Measurements from ENCODE around the gene DGKI. TPM values are rescaled to one million over a fixed set of nuclear protein-coding genes. Genes with fewer than 3 reads are reported as not detected.
A peak's percentile ranks its signal among the peaks of the same experiment; 100 is the strongest.

DGKI gene
- total and polyA plus RNA-seq, 2 of the 4 experiments (the other 2 are of a cell fraction), result 3.9 to 15.8 TPM

DNA sequence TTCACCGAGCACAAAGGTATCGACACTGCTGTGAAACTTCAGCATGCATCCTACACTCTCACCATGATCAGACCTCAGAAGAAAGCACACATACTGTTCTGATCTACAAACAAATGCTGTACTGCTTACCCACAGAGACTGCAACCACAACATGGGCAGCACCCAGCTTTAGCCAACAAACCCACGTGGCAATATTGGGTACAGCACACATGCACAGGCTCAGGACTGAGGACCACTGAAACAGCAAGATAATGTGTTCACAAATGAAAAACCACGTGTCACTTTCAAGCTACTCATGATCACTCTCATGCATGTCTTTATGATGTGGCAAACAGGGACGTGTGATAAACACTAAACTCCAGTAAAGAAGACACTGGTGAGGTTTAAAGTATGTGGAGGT, 383.9 kb downstream of the DGKI start:
- Histone ChIP-seq H3K9ac (ENCODE audit: low read depth, low read length) (no peak overlapping the region), H3K18ac (ENCODE audit: low read depth, low read length) (peak overlapping the region; percentile 83; the same call in 1 of the 2 replicates), H2BK120ac (ENCODE audit: low read depth, low read length) (peak overlapping the region; percentile 78), H3K4me2 (ENCODE audit: low read depth, low read length) (no peak overlapping the region), H3K79me1 (ENCODE audit: low read depth in 1 of 2, low read length in 2 of 2) (no peaks in the 10 kb centered on the region), H3K56ac (ENCODE audit: extremely low read depth, insufficient read depth, low read length) (no peak overlapping the region), H4K91ac (ENCODE audit: insufficient read depth, low read depth, low read length) (peak overlapping the region; percentile 78), H3K4ac (ENCODE audit: low read depth, low read length) (peak overlapping the region; percentile 87), H3K27ac (ENCODE audit: insufficient read depth, low read length) (no peak overlapping the region), H2AK9ac (replicated peaks; ENCODE audit: low read depth, low read length, poor library complexity) (no peak overlapping the region), H3K4me1 (ENCODE audit: control insufficient read depth, insufficient read depth, low read length) (peaks cover 3% of the 10 kb centered on the region; the same call in 1 of the 2 replicates), H4K20me1 (ENCODE audit: insufficient read depth, low read length) (no peaks in the 10 kb centered on the region), H3K9me1 (ENCODE audit: insufficient read depth, low read length) (peaks cover 7% of the 10 kb centered on the region; the same call in 1 of the 2 replicates), H2BK15ac (ENCODE audit: low read depth, low read length) (peak overlapping the region; percentile 60), H3K4me3 (ENCODE audit: insufficient read depth, low read depth, low read length) (no peak overlapping the region), H3K23ac (ENCODE audit: low read depth, low read length) (peak overlapping the region; percentile 20; the same call in 1 of the 2 replicates), H3K9me3 (ENCODE audit: control insufficient read depth, insufficient read depth, low read length) (no peaks in the 10 kb centered on the region; the same call in 1 of the 2 replicates), H3K36me3 (ENCODE audit: control insufficient read depth, insufficient read depth, low read length) (no peaks in the 10 kb centered on the region; the same call in 1 of the 2 replicates), H3K27me3 (ENCODE audit: control insufficient read depth, insufficient read depth, low read length) (no peaks in the 10 kb centered on the region), H3K14ac (replicated peaks; ENCODE audit: low read depth, low read length) (peak overlapping the region; percentile 60), H4K5ac (ENCODE audit: low read depth, low read length) (peak overlapping the region; percentile 52), H2BK20ac (ENCODE audit: low read depth, low read length) (peak overlapping the region; percentile 91), H4K8ac (ENCODE audit: low read depth in 2 of 2, low read length in 2 of 2) (peak overlapping the region; percentile 30 to 75; a peak in 3 of 4 replicates), H2AFZ (replicated peaks; ENCODE audit: low read length, poor library complexity) (no peak overlapping the region), H2AK5ac (ENCODE audit: low read depth, low read length) (peak overlapping the region; percentile 91), H2BK5ac (ENCODE audit: low read depth, low read length, poor library complexity, severe bottlenecking) (peak overlapping the region; percentile 93)
- TF ChIP-seq RAD21 (IDR thresholded peaks at IDR 0.05; ENCODE audit: low read length) (no peak), BHLHE40 (IDR thresholded peaks at IDR 0.05; ENCODE audit: low read depth, low read length) (no peak), FOS (IDR thresholded peaks at IDR 0.05; ENCODE audit: low read depth, low read length) (no peak), CTCF (conservative IDR thresholded peaks at IDR 0.05; ENCODE audit: low read depth, low read length) (no peak), RCOR1 (IDR thresholded peaks at IDR 0.05; ENCODE audit: insufficient replicate concordance, low read length) (no peak), NFE2L2 (IDR thresholded peaks at IDR 0.05; ENCODE audit: low read depth, low read length) (no peak), RFX5 (IDR thresholded peaks at IDR 0.05; ENCODE audit: low read depth, low read length) (no peak), POLR2A (IDR thresholded peaks at IDR 0.05; ENCODE audit: low read depth, low read length) (no peak), MAZ (IDR thresholded peaks at IDR 0.05; ENCODE audit: borderline replicate concordance, low read depth, low read length) (no peak), CEBPB (IDR thresholded peaks at IDR 0.05; ENCODE audit: low read depth, low read length) (no peak), SMC3 (IDR thresholded peaks at IDR 0.05; ENCODE audit: low read depth, low read length) (no peak), USF2 (IDR thresholded peaks at IDR 0.05; ENCODE audit: low read depth, low read length) (no peak), MXI1 (IDR thresholded peaks at IDR 0.05; ENCODE audit: borderline replicate concordance, low read depth, low read length) (no peak), CHD1 (IDR thresholded peaks at IDR 0.05; ENCODE audit: low read depth, low read length) (no peak), MAFK (IDR thresholded peaks at IDR 0.05; ENCODE audit: low read depth, low read length) (no peak)
- TF ChIP-seq, protein P1, sequence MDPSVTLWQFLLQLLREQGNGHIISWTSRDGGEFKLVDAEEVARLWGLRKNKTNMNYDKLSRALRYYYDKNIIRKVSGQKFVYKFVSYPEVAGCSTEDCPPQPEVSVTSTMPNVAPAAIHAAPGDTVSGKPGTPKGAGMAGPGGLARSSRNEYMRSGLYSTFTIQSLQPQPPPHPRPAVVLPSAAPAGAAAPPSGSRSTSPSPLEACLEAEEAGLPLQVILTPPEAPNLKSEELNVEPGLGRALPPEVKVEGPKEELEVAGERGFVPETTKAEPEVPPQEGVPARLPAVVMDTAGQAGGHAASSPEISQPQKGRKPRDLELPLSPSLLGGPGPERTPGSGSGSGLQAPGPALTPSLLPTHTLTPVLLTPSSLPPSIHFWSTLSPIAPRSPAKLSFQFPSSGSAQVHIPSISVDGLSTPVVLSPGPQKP (IDR thresholded peaks at IDR 0.05; ENCODE audit: borderline replicate concordance, low read depth, low read length), result no peak
- intact Hi-C loops (cut with micrococcal nuclease) (no loop called here), in situ Hi-C loops (cut with MboI; ENCODE audit: low sequenced_read_pairs) (no loop called here), dilution Hi-C loops (cut with HindIII; ENCODE audit: low sequenced_read_pairs, unreplicated experiment) (no loop called here)
- ATAC-seq (ENCODE audit: low read depth) (no peak), DNase-seq (no peak)
- 100% methylated on average over 1 of the region's 5 CpGs; no CpG with 5 or more reads in 1 of the 2 experiments for WGBS, 2 experiments (ENCODE audit: extremely low coverage in 2 of 2, insufficient read length in 1 of 2)
- no TSS peak for BruUV-seq (replicated peaks)
- ChIA-PET POLR2A (ENCODE audit: unreplicated experiment) (no interaction called here), CTCF (interaction anchor here (1.2 kb wide), 1 partner anchor 40 kb away, joined by 3 read pairs; no protein-coding TSS in a partner anchor)
